ENCODE data around the gene CRIP1. TPM values are rescaled to one million over a fixed set of nuclear protein-coding genes. Genes with fewer than 3 reads are reported as not detected.

CRIP1 gene
- total RNA-seq, 2 donors from 2014 or later: 97.1 to 220 TPM

DNA sequence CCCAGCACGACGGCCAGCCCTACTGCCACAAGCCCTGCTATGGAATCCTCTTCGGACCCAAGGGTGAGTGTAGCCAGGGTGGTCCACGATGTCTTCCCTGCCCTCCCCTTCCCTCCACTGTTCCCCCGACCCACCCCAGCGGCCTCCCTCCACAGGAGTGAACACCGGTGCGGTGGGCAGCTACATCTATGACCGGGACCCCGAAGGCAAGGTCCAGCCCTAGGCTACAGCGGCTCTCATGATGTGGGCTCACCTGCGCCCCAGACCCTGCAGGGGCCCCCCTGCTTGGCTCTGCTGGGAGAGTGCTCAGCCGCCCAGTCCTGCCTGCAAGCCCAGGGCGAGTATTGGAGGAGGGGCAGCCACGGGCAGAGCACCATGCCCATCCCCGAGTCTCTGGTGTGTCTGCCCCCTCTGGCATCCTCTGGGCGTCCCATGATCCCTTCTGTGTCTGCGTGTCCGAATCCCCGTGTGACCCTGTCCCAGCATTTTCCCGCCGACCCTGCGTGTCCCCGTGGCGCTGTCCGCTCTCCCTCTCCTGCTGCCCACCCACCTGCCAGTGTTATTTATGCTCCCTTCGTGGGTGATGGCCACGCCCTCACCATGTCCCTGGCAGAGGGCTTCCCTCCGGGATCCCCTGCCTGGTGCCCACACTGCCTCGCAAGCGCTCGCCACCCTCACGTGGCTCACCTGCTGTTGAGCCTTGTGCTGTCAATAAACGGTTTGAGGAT lies 7.1 kb upstream of the CRIP1 start:
- Histone ChIP-seq H3K9me3 (no peaks in the 10 kb centered on the region), H3K27ac (no peak overlapping the region), H3K4me1 (peaks cover 19% of the 10 kb centered on the region), H3K27me3 (peaks cover 49% of the 10 kb centered on the region), H3K4me3 (no peak overlapping the region), H3K9ac (ENCODE audit: low read depth in 2 of 2, low read length in 2 of 2) (no peak overlapping the region), H3K36me3 (no peaks in the 10 kb centered on the region)
- intact Hi-C loops (cut with DNase I): no loop called here
- TF ChIP-seq, protein P1, sequence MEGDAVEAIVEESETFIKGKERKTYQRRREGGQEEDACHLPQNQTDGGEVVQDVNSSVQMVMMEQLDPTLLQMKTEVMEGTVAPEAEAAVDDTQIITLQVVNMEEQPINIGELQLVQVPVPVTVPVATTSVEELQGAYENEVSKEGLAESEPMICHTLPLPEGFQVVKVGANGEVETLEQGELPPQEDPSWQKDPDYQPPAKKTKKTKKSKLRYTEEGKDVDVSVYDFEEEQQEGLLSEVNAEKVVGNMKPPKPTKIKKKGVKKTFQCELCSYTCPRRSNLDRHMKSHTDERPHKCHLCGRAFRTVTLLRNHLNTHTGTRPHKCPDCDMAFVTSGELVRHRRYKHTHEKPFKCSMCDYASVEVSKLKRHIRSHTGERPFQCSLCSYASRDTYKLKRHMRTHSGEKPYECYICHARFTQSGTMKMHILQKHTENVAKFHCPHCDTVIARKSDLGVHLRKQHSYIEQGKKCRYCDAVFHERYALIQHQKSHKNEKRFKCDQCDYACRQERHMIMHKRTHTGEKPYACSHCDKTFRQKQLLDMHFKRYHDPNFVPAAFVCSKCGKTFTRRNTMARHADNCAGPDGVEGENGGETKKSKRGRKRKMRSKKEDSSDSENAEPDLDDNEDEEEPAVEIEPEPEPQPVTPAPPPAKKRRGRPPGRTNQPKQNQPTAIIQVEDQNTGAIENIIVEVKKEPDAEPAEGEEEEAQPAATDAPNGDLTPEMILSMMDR (IDR thresholded peaks at IDR 0.05): no peak
- no peak for DNase-seq

GRCh38 chr14:105480199-105480746 lies 6.4 kb upstream of the CRIP1 start:
- Histone ChIP-seq H3K9ac (ENCODE audit: low read depth in 2 of 2, low read length in 2 of 2) (no peak overlapping the region), H3K27me3 (peaks cover 43% of the 10 kb centered on the region), H3K9me3 (no peaks in the 10 kb centered on the region), H3K27ac (peak overlapping the region; percentile 90), H3K4me3 (no peak overlapping the region), H3K36me3 (no peaks in the 10 kb centered on the region), H3K4me1 (peaks cover 19% of the 10 kb centered on the region)
- intact Hi-C loops (cut with DNase I): no loop called here
- DNase-seq: no peak
- TF ChIP-seq, protein P1 (IDR thresholded peaks at IDR 0.05): no peak

- Histone ChIP-seq H3K4me1 (peaks cover 25% of the 10 kb centered on the region), H3K36me3 (no peaks in the 10 kb centered on the region), H3K27ac (peak overlapping the region; percentile 90), H3K27me3 (peaks cover 38% of the 10 kb centered on the region), H3K9ac (ENCODE audit: low read depth in 2 of 2, low read length in 2 of 2) (peak overlapping the region; percentile 69 to 93), H3K4me3 (peak overlapping the region; percentile 34), H3K9me3 (no peaks in the 10 kb centered on the region)
- TF ChIP-seq, protein P1 (IDR thresholded peaks at IDR 0.05): peak; percentile 100
- intact Hi-C loops (cut with DNase I): no loop called here
- DNase-seq: peak; percentile 92
Measured at GRCh38 chr14:105480807-105481801, 5.6 kb upstream of the CRIP1 start.

DNA sequence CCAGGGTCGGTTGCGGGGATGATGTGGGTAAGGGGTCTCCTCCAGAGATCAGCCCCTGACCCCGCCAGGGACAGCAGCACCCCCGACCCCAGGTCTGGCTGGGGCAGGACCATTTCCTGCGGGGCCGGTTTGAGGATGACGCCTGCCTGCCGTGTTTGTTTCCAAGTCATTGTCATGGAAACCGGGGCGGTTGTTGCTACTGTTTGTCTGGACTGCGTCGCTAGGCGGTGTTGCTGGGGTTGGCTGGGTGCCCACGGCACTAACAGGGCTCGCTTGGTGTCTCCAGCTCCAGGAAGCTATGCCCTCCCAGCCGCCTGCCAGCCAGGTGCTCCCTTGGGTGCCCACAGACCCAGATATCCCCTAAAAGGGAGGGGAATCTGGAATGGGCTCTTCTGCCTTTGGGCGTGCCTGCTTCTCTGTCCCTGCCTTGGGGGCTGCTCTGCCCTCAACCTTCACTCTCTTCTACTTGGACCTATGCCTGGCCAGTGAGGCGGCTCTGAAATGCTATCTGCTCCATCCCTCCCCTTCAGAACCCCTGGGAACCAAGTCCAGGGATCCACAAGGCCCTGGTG lies 4.7 kb upstream of the CRIP1 start:
- TF ChIP-seq, protein P1 (IDR thresholded peaks at IDR 0.05): no peak
- Histone ChIP-seq H3K9me3 (no peaks in the 10 kb centered on the region), H3K36me3 (no peaks in the 10 kb centered on the region), H3K4me3 (peak overlapping the region; percentile 34), H3K27me3 (peaks cover 38% of the 10 kb centered on the region), H3K9ac (ENCODE audit: low read depth in 2 of 2, low read length in 2 of 2) (peak overlapping the region; percentile 69 to 79), H3K4me1 (peaks cover 28% of the 10 kb centered on the region), H3K27ac (peak overlapping the region; percentile 90)
- DNase-seq: peak; percentile 97
- intact Hi-C loops (cut with DNase I): no loop called here
